A673 (cell line): ENCODE results near the gene APOBEC3G.

ENCODE experiments used
- EZH2 ChIP-seq: fragments of 200-600 bp; sonication (generic); IDR thresholded peaks from 2 replicates; pipeline ENCODE4 v1.6.1; 2017; ENCODE audit warnings: borderline replicate concordance, low read depth, mild to moderate bottlenecking, mixed read lengths, antibody characterized with exemption, low read length; ENCODE audit not compliant: poor library complexity, severe bottlenecking
- TF ChIP-seq, protein P1 (sequence below): fragments of 300-800, 200-600 bp; sonication (generic); conservative IDR thresholded peaks from 2 replicates; pipeline ENCODE4 v1.5.1; 2017; ENCODE audit warnings: low read depth, mild to moderate bottlenecking, antibody characterized with exemption, low read length, moderate library complexity, mixed read lengths

DNA sequence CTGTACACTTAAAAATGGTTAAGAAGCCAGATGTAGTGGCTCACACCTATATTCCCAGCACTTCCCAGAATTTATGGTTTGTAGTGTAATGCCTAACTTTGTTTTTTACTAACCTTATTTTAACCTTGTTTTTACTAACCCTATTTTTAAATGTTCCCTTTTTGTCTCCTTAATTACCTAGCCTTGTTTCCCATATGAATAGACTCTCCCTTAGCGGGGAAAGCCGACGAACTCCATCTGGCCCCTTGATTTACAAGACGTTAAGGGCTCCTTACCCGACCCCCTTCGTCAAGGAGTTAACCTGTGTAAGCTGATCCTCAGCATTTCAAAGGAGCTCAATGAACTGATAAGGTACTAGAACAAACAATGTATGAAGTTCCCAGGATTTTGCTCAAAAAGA, 37.0 kb downstream of the APOBEC3G start:
- TF ChIP-seq, protein P1, sequence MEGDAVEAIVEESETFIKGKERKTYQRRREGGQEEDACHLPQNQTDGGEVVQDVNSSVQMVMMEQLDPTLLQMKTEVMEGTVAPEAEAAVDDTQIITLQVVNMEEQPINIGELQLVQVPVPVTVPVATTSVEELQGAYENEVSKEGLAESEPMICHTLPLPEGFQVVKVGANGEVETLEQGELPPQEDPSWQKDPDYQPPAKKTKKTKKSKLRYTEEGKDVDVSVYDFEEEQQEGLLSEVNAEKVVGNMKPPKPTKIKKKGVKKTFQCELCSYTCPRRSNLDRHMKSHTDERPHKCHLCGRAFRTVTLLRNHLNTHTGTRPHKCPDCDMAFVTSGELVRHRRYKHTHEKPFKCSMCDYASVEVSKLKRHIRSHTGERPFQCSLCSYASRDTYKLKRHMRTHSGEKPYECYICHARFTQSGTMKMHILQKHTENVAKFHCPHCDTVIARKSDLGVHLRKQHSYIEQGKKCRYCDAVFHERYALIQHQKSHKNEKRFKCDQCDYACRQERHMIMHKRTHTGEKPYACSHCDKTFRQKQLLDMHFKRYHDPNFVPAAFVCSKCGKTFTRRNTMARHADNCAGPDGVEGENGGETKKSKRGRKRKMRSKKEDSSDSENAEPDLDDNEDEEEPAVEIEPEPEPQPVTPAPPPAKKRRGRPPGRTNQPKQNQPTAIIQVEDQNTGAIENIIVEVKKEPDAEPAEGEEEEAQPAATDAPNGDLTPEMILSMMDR, result no peak
- no peak for TF ChIP-seq EZH2
